ENCODE data around the gene CALML3. TPM values are rescaled to one million over a fixed set of nuclear protein-coding genes. Genes with fewer than 3 reads are reported as not detected.

Gene CALML3
- total and polyA plus RNA-seq, 2 donors (not counting 1 experiment from before 2014, with no cell fraction given), result not detected

DNA sequence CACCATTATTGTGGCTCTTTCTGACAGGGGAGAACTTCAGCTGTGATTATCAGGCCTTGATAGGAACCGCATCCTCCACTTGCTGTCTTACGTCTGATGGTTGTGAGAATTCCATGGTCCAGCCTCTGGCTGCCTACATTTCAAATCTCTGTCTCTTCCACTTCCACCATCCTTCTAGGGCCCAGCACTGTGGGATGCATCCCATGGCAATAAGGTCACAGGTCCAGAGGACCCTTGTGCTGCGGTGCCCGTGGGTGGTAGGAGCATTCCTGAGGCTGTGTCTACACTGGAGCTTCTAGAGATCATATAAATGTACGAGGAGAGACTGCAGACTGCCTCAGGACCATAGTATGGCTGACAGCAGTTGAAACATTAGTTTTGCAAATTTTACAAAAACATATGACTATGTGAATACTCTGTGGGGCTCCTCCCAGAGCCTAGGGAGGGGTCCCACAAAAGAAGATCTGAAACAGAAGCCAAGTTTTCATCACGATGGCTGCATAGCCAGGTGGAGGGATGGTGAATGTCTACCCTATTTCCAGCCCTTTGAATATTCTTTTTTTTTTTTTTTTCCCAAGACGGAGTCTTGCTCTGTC is 11.8 kb downstream of the CALML3 start:
- H2AFZ ChIP-seq (ENCODE audit: low read length), result no peak overlapping the region
- H3K9me3 ChIP-seq (ENCODE audit: control insufficient read depth, insufficient read depth, low read depth, low read length), result no peaks in the 10 kb centered on the region
- H4K20me1 ChIP-seq (ENCODE audit: control insufficient read depth, extremely low read depth, insufficient read depth, low read length), result no peaks in the 10 kb centered on the region
- H3K79me2 ChIP-seq (ENCODE audit: control insufficient read depth, insufficient read depth, low read length), result no peaks in the 10 kb centered on the region
- H3K4me1 ChIP-seq (ENCODE audit: control insufficient read depth, extremely low read depth, insufficient read depth, low read length), result no peaks in the 10 kb centered on the region
- no peak overlapping the region for H3K27ac ChIP-seq (ENCODE audit: insufficient read depth, low read length)
- no peak for DNase-seq (ENCODE audit: low read depth in 2 of 2)
- no peaks in the 10 kb centered on the region for H3K36me3 ChIP-seq (ENCODE audit: control insufficient read depth, insufficient read depth, low read length)
- no peaks in the 10 kb centered on the region for H3K27me3 ChIP-seq (ENCODE audit: control insufficient read depth, insufficient read depth, low read length)
- no peak for TF ChIP-seq EZH2 (IDR thresholded peaks at IDR 0.05; ENCODE audit: low read length, missing control alignments)
- TF ChIP-seq, protein P1, sequence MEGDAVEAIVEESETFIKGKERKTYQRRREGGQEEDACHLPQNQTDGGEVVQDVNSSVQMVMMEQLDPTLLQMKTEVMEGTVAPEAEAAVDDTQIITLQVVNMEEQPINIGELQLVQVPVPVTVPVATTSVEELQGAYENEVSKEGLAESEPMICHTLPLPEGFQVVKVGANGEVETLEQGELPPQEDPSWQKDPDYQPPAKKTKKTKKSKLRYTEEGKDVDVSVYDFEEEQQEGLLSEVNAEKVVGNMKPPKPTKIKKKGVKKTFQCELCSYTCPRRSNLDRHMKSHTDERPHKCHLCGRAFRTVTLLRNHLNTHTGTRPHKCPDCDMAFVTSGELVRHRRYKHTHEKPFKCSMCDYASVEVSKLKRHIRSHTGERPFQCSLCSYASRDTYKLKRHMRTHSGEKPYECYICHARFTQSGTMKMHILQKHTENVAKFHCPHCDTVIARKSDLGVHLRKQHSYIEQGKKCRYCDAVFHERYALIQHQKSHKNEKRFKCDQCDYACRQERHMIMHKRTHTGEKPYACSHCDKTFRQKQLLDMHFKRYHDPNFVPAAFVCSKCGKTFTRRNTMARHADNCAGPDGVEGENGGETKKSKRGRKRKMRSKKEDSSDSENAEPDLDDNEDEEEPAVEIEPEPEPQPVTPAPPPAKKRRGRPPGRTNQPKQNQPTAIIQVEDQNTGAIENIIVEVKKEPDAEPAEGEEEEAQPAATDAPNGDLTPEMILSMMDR (conservative IDR thresholded peaks at IDR 0.05 in 1 of 2, IDR thresholded peaks at IDR 0.05 in 1 of 2; ENCODE audit: low read depth in 1 of 2, low read length in 2 of 2), result no peak
- H3K4me2 ChIP-seq (ENCODE audit: extremely low read depth, insufficient read depth, low read length), result no peak overlapping the region
- no peak overlapping the region for H3K9ac ChIP-seq (ENCODE audit: insufficient read depth, low read length)
- no peak overlapping the region for H3K4me3 ChIP-seq (replicated peaks in 1 of 4; ENCODE audit: control extremely low read depth in 1 of 4, insufficient read depth in 1 of 4, low read depth in 3 of 4, low read length in 4 of 4)

DNA sequence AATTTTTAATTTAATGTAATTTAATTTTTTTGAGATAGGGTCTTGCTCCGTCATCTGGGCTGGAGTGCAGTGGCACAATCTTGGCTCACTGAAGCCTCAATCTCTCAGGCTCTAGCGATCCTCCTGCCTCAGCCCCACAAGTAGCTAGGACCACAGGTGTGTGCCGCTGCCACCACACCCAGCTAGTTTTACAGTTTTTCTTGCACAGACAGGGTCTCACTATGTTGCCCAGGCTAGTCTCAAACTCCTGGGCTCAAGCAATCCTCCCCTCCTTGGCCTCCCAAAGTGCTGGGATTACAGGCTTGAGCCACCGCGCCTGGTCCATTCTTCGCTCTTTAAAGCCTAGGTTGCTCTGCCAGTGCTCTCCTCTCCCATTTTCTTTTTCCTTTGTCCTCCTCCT is 12.9 kb downstream of the CALML3 start:
- H3K9me3 ChIP-seq (ENCODE audit: control insufficient read depth, insufficient read depth, low read depth, low read length), result no peaks in the 10 kb centered on the region
- no peak overlapping the region for H3K27ac ChIP-seq (ENCODE audit: insufficient read depth, low read length)
- H3K36me3 ChIP-seq (ENCODE audit: control insufficient read depth, insufficient read depth, low read length), result no peaks in the 10 kb centered on the region
- H3K27me3 ChIP-seq (ENCODE audit: control insufficient read depth, insufficient read depth, low read length), result no peaks in the 10 kb centered on the region
- TF ChIP-seq, protein P1 (conservative IDR thresholded peaks at IDR 0.05 in 1 of 2, IDR thresholded peaks at IDR 0.05 in 1 of 2; ENCODE audit: low read depth in 1 of 2, low read length in 2 of 2), result no peak
- no peak for TF ChIP-seq EZH2 (IDR thresholded peaks at IDR 0.05; ENCODE audit: low read length, missing control alignments)
- H2AFZ ChIP-seq (ENCODE audit: low read length), result no peak overlapping the region
- no peak overlapping the region for H3K4me2 ChIP-seq (ENCODE audit: extremely low read depth, insufficient read depth, low read length)
- no peaks in the 10 kb centered on the region for H4K20me1 ChIP-seq (ENCODE audit: control insufficient read depth, extremely low read depth, insufficient read depth, low read length)
- no peaks in the 10 kb centered on the region for H3K79me2 ChIP-seq (ENCODE audit: control insufficient read depth, insufficient read depth, low read length)
- DNase-seq (ENCODE audit: low read depth in 2 of 2), result no peak
- H3K4me1 ChIP-seq (ENCODE audit: control insufficient read depth, extremely low read depth, insufficient read depth, low read length), result no peaks in the 10 kb centered on the region
- H3K4me3 ChIP-seq (replicated peaks in 1 of 4; ENCODE audit: control extremely low read depth in 1 of 4, insufficient read depth in 1 of 4, low read depth in 3 of 4, low read length in 4 of 4), result no peak overlapping the region
- H3K9ac ChIP-seq (ENCODE audit: insufficient read depth, low read length), result no peak overlapping the region

DNA sequence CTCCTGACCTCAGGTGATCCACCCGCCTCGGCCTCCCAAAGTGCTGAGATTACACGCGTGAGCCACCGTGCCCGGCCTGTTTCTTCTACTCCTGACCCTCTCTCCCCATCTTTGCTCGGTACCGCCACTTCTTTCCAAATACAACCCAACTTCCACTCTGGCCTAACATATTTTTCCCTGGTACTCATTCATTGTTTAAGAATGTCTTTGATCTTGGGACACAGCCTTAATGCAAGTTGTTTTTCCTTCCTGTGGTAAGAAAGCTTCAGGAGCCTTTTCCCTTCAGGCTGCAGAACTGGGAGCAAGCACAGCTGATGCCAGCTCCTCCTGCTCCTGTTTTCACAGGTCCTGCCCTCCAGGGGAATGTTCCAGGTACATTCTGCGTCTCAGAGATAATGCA is 13.7 kb downstream of the CALML3 start:
- no peak overlapping the region for H3K27ac ChIP-seq (ENCODE audit: insufficient read depth, low read length)
- no peaks in the 10 kb centered on the region for H3K9me3 ChIP-seq (ENCODE audit: control insufficient read depth, insufficient read depth, low read depth, low read length)
- no peak overlapping the region for H3K9ac ChIP-seq (ENCODE audit: insufficient read depth, low read length)
- H3K4me2 ChIP-seq (ENCODE audit: extremely low read depth, insufficient read depth, low read length), result no peak overlapping the region
- H3K36me3 ChIP-seq (ENCODE audit: control insufficient read depth, insufficient read depth, low read length), result no peaks in the 10 kb centered on the region
- H3K4me3 ChIP-seq (replicated peaks in 1 of 4; ENCODE audit: control extremely low read depth in 1 of 4, insufficient read depth in 1 of 4, low read depth in 3 of 4, low read length in 4 of 4), result no peak overlapping the region
- H3K27me3 ChIP-seq (ENCODE audit: control insufficient read depth, insufficient read depth, low read length), result no peaks in the 10 kb centered on the region
- no peak overlapping the region for H2AFZ ChIP-seq (ENCODE audit: low read length)
- H3K4me1 ChIP-seq (ENCODE audit: control insufficient read depth, extremely low read depth, insufficient read depth, low read length), result no peaks in the 10 kb centered on the region
- no peaks in the 10 kb centered on the region for H3K79me2 ChIP-seq (ENCODE audit: control insufficient read depth, insufficient read depth, low read length)
- H4K20me1 ChIP-seq (ENCODE audit: control insufficient read depth, extremely low read depth, insufficient read depth, low read length), result no peaks in the 10 kb centered on the region
- DNase-seq (ENCODE audit: low read depth in 2 of 2), result peak; percentile 47 to 78
- TF ChIP-seq EZH2 (IDR thresholded peaks at IDR 0.05; ENCODE audit: low read length, missing control alignments), result no peak
- TF ChIP-seq, protein P1 (conservative IDR thresholded peaks at IDR 0.05 in 1 of 2, IDR thresholded peaks at IDR 0.05 in 1 of 2; ENCODE audit: low read depth in 1 of 2, low read length in 2 of 2), result no peak
